NCI-H345 (cell line): ENCODE measurements around the gene DIP2C.
A peak's percentile ranks its signal among the peaks of the same experiment; 100 is the strongest.

Experiments used
- DNase-seq: peaks from one replicate; lab custom pipeline; 2025; lab: John Stamatoyannopoulos, UW

The DIP2C gene

DNA sequence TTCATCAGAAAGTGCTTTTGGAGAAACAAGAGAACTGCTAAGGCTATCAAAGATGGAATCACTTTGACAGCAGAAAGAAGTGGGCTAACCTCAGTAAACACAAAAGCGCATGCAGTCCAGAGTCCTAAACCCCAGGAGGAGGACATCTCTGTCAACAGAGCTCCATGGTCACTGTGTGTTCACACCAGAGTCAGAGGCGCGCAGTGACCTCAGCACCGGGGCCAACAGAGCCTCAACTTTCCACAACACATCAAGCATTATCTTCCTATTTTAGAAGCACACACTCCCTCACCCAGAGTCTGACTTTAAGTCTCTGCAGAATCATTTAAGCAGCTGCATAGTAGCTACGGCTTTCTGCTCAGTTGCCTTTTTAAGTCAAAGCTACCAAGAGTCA lies 195.3 kb downstream of the DIP2C start:
- no peak for DNase-seq

DNA sequence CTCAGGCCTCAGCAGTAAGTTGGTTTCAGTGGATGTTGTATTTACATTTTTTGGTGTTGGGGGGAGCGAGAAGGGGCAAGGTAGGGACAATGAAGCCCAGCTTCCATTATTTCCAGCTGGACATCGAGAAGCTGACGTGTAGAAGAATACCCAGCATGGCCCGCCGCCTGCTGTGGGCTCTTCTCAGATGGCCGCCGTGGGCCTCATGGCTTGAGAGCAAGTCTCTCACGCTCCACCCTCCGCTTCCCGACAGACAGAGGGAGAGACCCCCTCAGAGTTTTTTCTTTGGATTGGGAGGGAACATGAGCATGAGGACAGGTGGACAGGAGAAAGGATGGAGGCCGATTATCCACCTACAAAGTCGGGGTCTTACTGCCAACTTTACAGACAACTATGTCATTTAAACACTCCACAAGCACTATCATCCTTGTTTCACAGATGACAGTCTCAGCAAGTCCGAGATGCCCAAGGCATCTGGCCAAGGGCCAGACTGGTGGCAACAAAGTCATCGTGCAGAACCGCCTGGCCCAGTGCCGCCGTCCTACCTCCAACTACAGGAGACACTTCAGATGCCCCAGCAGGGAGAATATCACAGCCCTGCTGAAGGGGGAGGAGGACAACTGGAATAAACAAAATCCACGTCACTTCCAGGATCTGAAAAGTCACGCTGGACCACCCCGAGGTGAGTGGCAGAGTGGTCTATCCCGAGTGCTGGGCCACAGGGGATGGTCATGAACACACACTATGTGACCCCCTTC lies 195.9 kb downstream of the DIP2C start:
- DNase-seq = no peak

DNA sequence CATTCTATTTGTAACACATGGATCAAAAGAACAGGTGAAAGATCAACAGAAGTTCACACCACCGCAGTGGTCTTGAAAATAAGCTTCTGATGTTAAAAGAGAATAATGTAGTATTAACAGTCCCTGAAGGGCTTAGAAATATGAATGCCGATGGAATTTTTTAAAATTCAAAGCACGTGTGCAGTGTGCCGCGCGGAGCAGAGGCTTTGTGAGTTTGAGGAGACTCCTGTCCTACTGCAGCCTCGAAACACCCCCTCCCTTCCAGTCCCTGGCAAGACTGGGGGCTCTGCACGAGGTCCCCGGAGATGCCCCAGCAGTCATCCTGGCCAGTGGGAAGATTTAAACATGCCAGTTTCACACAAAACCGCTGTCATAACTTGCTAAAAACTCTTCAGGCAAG lies 196.6 kb downstream of the DIP2C start:
- DNase-seq = no peak

DNA sequence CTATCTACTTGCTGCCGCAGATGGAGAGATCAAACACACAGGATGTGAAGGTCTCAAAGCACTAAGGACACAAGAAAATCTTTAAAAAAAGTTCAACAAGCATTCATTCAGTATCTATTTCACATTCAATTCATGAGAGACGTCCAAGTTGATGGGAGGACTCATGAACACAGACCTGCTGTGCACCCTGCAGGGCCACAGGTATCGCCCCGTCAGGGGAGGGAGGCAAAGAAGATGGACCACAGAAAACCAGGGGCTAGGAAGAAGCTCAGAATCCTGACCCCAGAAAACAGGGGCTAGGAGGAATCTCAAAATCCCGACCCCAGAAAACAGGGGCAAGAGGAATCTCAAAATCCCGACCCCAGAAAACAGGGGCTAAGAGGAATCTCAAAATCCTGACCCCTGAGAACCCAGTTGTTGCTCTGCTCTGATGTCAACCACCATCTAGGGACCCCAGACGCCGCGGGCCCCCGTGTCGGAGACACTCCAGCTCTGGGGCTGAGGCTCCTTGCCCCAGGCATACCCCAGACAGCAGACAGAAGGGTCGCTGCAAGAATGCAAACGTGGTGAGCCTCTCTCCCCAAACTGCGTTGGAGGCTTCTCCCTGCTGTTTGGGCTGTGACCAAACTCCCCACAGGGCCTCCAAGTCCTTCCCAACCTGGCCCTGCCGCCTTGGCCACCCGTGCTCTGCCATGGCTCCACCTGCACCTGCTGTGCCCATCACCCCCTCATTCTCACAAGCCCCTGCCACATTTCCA lies 197.6 kb downstream of the DIP2C start:
- DNase-seq = no peak

DNA sequence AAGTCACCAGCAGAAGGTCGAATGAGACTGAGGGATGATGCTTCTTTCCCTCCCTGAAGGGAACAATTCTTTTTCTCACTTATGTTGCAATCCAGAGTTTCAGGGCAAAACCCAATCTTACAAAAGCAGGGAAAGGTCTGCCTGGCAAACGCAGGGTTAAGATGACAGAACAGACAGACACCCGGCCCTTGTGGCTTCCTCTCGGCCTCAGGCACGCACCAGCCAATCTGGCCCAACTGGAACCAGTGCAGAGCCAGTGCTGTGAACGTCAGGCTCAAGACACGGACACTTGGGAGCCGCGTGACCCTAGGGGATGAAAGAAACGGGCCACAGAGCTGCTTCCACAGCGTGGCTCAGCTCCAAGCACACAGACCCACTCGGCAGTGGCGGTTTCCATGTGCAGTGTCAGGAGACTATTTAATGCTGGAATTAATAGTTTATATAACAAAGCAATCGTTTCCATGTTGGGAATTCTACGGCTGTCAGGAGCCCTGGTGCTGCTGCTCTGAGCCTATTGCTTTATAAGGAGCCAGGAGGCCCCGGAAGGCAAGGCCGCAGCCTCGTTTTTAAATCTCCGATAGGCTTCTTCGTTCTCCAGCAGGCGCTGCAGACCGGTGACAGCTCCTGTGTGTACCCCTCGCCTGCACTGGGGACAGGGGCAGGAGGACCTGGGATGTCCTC lies 198.4 kb downstream of the DIP2C start:
- no peak for DNase-seq

DNA sequence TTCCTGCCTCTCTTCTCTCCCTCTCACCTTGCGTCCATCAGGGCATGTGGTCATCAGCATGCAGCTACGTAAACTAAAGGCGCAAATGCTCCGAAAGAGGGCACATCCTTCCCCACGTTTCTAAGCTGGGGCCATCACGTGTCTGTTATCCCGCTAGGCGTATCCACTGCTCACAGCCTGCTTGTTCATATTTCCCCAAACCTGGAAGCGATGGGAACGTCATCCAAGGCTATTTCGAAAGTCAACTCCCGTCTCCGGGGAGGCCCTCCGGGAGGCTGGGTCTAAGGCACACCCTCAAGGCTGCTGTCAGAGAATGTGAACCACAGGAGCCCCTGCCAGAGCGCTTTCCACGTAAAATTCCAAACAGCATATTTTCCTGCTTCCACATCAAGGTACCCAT lies 199.2 kb downstream of the DIP2C start:
- no peak for DNase-seq

DNA sequence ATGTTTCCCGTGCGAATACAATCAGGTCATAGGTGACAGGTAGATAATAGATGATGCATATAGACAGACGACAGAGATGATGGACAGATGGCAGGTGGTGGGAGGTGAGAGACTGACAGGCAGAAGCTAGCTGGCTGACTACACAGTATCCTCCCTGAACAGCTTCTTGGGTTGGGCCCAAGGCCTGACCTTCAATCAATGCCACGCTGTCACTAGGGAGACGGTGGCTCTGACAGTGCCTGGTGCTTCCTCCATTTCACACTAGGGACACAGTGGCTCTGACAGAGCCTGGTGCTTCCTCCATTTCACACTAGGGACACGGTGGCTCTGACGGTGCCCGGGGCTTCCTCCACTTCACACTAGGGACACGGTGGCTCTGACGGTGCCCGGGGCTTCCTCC lies 200.1 kb downstream of the DIP2C start:
- DNase-seq = no peak

DNA sequence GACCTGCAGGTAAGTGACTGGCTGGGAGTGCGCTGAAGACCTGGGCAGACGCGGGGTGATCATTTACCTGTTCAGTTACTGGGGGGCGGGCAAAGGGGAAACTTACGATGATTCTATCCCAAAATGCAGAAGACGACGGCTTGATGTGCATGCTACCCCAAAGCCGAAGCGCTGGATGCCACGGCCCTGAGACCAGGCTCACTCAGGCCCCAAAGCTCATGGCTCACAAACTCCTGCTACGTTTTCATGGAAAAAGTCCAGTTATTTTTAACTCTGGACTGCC lies 200.6 kb downstream of the DIP2C start:
- DNase-seq = no peak

DNA sequence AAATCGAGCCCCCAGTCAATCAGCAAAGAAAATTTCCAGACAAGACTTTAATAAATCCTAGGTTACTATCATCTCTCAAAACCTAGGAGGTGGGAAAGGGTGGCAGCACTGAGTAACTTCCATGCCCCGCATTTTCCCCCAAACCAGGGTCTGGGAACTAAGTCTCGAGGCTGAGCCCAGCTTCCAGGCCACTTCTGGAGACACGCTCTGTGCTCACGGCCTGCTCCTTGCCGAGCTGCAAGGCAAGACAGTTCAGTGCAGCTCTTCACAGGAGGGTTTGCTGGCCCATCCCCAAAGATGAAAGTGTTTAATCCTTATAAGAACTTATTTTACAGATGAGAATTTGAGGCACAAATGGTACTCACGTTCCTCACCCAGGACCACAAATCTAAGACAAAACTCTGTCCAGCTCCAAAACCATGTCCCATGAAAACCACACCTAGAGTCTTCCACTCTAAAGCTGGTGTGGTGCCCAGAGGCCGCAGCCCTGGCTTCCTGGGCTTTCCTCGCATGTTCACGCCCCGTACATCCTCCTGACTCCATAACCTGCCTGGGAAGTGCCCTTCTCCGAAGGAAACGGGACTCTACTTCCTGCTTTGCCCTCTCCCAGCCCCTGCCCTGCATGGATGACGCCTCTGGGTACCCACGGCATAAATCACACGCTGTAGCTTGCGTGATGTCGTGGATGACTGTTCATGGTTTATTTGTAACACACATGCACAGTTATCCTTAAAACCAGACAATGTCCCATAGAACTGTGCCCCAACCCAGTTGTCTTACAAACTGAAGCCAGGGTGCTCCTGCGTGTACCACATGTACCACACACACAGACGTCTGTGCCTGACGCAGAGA lies 201.2 kb downstream of the DIP2C start:
- DNase-seq = no peak

DNA sequence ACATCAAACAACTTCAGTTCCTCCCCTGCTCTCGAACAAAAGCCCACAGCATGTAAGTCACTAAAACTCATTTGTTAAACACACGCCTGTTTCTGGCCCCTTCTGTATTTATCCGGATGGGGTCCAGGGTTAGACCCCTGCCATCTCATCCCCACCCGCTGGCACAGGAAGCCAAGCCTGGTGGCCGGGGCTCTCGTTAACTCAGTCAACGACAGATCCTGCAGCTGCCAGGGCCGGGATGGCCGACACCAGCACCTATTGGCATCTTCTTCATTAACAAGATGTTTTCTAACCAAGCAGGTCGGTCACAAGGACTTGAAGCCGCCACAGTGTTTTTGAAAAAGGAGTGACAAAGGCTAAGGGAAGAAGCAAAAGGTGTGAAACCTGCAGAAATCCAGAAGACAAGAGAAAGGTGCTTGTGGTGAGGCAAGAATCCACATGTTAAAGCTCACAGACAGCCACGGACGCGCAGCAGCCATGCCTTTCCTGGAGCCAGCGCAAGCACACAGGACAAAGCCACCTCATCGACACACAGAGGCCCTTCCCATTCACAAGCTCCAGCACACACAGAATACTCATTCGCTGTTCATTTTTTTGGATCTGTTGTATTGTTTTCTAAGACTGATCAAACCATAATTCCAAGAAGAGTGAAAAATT lies 202.7 kb downstream of the DIP2C start:
- peak; percentile 46 for DNase-seq

DNA sequence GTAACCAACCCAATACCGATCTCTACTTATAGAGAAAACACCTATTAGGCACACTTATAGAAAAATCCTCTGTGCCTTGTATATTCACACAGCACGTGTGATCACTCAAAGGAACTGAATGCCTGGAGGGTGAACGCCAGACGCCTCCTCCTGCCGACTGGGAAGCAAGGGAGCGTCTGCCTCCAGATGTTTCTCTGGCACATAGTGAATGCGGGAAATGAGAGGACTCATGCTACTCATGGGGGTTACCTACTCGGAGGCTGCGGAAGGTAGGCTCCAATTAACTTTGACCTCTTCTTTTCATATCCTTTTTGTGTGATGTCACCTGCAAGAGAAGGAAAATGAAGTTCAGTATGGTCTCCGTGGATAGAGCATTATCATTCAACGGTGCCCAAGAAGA lies 203.3 kb downstream of the DIP2C start:
- peak; percentile 46 for DNase-seq

DNA sequence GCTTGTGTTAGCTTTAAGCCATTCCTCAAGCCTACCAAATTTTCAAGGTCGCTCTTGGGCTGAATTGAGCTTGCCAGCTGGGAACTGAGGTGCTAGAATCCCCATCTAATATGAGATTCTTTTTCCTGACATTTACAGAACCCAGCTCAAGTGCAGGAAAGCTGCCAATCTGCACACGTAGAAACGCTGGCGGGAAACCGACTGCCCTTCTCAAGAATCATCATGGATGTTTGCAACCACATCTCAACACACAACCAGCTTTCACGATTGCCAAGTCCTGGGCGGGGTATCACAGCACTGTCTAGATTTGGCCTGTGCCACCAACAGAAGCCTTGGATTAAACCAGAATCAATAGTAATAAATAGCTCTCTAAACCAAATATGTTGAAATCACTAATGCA lies 203.7 kb downstream of the DIP2C start:
- peak; percentile 21 for DNase-seq

DNA sequence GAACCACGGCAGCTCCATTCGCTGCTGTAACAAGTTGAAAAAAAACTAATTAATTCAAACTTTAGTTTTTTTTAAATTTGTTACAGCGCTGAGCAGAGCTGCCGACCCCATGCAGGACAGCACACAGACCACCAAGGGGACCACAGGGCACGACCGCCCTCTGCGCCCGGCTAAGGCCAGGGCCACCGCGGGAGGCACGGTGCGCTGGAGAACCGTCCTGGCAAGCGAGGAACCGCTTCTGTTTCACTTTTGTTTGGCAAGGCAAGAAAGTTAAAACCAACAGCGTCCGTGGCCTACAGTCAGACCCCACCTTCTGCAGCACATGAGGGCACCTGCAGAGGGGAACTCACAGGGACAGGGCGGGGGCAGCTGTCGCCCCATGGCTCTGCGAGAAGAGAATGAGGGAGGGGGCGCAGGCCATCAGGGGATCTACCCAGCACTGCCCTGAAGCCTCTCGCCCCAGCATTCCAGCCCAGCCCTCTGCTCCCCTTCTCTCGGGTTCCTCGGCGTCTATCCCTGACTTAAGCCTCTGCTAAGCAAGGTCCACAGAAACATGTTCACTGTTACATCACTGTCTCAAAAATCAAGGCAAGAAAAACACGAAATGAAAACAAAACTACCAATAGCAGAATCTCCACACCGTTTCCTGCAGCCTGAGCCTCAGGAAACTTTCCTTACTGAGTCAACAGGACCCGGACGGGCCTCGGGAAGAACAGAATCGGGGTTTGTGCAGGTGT lies 204.4 kb downstream of the DIP2C start:
- no peak for DNase-seq

DNA sequence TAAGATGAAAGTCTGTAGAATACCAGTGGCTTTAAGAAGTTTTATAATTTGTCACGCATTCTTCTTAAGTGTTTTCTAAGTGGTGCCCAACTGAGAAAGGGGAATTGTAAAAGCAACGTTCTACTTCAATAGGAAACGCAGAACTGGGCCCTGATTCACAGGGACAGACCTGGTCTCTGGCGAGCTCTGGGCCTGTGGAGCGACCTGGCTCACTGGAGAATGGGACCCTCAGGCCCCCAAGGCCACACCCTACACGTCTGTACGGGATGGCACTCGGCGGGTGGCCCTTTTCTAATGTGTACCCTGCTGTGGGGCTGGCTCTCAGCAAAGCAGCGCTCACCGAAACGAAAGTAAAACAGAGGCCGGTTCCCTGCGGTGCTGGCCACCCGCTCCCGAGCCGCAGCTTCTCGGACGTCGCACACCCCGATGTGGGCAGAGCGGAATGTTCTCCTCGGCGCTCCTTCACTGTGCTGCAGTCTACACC lies 205.0 kb downstream of the DIP2C start:
- DNase-seq = peak; percentile 67

DNA sequence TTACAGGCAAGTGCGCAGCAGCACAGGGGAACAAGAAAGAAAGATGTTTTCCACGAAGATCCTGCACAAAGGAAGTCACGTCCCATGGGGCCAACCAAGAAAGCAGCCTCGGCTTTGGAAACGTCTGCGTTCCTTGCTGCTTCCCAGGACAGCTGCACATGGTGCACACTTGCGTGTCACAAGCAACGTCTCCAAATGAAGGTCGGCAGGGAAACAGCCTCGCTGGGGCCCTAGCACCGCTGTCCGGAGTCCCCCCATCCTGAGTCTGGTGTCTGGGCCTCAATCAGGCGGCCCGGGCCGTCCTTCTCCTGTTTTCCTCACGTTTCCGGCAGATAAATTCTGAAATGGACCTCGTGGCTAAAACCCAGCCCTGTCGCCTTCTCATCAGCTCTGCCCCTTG lies 206.2 kb downstream of the DIP2C start:
- DNase-seq = no peak

DNA sequence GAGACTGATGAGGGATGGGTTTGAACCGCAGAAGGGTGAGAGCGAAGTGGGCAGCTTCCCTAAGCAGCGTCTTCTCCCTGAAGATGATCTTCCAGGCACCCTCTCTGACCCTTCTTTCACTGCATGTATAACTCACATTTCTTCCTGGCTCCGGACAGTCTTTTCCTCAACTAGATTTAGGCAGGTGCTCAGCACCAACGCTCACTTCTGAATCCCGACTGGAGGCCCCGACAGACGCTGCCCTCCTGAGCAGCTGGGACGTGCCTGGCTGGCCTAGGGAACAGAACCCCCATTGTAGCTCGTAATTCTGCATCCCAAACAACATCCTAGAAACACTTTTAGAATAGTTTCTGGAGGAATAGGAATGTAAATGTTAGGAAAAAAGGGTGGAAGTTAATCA lies 206.6 kb downstream of the DIP2C start:
- DNase-seq = no peak

DNA sequence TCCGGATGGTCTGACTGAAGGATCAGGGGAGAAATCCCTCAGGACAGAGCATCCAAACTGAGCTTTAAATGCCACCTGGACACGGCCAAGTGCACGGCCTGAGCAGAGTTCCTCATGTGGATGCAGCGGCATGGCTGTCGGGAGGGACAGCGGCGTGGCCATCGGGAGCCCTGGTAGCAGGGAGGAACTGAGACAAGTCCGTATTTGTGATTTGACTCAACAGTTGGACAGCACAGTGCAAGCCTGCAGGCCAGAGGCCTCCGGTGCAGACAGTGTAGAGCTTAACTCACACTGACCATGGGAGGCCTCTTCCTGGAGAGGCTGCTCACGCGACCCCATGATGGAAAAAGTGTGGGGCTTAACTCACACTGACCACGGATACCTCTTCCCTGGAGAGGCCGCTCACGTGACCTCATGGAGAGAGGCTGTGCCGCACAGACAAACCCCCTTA lies 207.4 kb downstream of the DIP2C start:
- no peak for DNase-seq

DNA sequence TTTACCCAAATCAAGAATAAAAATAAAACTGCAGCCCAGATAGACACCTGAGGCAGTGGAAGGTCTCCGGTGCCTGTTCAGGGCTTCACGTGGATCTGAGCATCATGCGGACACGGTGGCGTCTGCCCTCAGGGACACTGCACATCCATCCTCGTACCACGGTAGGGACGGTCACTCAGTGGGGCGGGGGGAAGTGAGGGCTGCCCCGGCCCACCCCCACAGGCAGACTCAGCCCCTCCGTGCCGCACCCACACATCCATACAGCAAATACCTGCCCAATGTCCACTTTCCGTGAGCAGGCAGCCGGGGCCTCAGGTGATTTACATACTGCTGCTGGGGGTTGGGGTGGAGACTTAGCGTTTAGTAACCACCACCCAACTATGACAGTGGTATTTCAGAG lies 207.8 kb downstream of the DIP2C start:
- DNase-seq = no peak

DNA sequence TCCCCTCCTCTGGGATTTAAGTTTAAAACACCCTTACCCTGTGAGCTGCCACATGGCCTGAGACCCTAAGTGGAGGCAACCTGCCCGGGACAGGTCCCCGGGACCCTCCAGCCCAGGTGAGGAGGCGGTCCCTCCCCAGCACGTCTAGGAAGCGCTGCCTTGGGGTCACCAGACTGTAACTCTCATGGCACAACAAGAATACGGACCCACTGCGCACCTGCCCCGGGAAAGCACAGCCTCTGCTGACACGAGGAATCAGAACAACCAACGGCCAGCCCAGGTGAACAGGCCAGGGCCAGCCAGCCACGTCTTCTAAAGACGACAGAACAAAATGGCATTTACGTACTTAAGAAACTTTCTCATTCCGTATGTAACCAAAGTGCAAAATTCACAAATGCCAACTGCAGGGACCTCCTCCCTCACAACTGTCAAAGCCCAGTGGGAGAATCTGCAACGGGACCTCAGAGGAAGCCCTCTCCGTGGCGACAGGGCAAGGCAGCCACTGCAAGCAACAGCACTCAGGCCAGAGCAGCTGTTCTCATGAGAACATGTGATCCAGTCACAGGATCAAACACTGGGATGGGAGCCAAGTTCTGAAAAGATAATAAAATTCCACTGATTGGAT lies 208.4 kb downstream of the DIP2C start:
- peak; percentile 72 for DNase-seq

DNA sequence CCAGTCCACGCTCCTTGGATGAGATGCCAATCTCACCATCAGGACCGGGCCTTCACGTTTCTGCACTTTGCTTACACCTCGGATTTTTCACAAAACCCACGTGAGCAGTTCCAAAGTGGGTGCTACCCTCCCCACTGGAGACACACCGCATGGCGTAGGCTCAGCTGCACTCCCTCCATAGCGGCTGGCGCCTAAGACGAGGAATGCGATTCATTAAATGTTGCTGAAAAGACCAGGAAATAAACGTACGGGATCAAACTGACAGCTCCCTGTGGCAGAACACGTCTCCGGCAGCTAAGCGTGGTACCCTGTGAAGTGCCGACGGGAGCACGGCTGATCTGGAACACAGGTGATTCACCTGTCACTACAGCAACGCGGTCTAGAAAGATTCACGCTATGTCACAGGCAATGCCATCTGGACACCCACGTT lies 209.0 kb downstream of the DIP2C start:
- no peak for DNase-seq
